ENCODE data around the gene NPAS3. TPM values are rescaled to one million over a fixed set of nuclear protein-coding genes. Genes with fewer than 3 reads are reported as not detected.

Gene NPAS3
- total RNA-seq, 1 donor from 2014 or later, result 5.2 TPM

DNA sequence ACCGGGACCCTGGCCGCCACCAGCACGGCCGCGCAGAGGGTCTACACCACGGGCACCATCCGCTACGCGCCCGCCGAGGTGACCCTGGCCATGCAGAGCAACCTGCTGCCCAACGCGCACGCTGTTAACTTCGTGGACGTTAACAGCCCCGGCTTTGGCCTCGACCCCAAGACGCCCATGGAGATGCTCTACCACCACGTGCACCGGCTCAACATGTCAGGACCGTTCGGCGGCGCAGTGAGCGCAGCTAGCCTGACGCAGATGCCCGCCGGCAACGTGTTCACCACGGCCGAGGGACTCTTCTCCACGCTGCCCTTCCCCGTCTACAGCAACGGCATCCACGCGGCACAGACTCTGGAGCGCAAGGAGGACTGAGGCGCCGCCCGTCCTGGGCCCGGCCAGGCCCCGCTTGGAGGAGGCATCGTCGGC, 862.1 kb downstream of the NPAS3 start:
- Mint-ChIP-seq H3K27ac (no peak overlapping the region), H3K36me3 (peaks cover 6% of the 10 kb centered on the region), H3K27me3 (ENCODE audit: low read depth) (peaks cover 42% of the 10 kb centered on the region), H3K4me3 (no peak overlapping the region), H3K9me3 (peaks cover 4% of the 10 kb centered on the region), H3K4me1 (peaks cover 6% of the 10 kb centered on the region)
- TF ChIP-seq, protein P1, sequence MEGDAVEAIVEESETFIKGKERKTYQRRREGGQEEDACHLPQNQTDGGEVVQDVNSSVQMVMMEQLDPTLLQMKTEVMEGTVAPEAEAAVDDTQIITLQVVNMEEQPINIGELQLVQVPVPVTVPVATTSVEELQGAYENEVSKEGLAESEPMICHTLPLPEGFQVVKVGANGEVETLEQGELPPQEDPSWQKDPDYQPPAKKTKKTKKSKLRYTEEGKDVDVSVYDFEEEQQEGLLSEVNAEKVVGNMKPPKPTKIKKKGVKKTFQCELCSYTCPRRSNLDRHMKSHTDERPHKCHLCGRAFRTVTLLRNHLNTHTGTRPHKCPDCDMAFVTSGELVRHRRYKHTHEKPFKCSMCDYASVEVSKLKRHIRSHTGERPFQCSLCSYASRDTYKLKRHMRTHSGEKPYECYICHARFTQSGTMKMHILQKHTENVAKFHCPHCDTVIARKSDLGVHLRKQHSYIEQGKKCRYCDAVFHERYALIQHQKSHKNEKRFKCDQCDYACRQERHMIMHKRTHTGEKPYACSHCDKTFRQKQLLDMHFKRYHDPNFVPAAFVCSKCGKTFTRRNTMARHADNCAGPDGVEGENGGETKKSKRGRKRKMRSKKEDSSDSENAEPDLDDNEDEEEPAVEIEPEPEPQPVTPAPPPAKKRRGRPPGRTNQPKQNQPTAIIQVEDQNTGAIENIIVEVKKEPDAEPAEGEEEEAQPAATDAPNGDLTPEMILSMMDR (IDR thresholded peaks at IDR 0.05; ENCODE audit: unreplicated experiment), result no peak
- no peak for DNase-seq (ENCODE audit: low spot score in 2 of 2, unreplicated experiment in 2 of 2)

DNA sequence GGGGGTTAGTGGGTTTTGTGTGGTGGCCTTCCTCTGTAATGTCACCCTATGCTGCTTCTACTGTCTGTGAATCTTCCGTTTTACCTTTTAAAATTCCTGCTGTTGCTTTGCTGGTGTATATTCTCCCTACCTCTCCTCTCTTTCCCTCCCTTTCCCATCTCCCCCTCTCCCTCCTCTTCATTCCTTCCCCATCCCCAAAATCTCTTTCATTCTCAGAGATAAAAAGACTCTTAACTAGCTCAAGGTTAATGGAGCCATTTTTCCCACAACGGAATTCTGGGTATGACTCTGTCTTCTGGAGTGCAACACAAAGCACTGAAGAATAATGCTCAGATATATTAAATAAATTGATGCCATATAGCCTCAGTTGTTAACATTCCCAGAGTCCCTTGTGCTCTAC, 864.1 kb downstream of the NPAS3 start:
- H3K9me3 Mint-ChIP-seq, result peaks cover 4% of the 10 kb centered on the region
- no peak overlapping the region for H3K27ac Mint-ChIP-seq
- no peak for DNase-seq (ENCODE audit: low spot score in 2 of 2, unreplicated experiment in 2 of 2)
- peaks cover 26% of the 10 kb centered on the region for H3K27me3 Mint-ChIP-seq (ENCODE audit: low read depth)
- H3K36me3 Mint-ChIP-seq, result peaks cover 6% of the 10 kb centered on the region
- TF ChIP-seq, protein P1 (IDR thresholded peaks at IDR 0.05; ENCODE audit: unreplicated experiment), result no peak
- H3K4me1 Mint-ChIP-seq, result no peaks in the 10 kb centered on the region
- H3K4me3 Mint-ChIP-seq, result no peak overlapping the region

DNA sequence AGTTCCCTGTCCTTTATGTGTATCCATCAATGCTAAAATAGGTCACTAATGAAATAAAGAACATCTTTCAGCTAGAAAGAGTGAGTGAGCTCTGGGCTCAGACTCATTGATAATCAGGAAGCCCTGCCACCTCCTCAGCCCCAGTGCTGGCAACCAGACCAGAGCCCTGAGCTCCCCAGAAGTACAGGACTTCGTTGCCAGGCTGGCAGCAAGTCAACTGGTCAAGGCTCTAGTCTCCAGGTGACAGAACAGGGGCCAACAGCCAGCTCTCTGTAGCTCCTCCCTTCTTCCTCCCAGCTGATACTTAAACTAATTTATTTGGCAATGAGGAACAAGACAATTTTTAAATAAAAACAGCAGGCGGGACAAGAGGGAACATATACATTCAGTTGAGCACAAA, 866.9 kb downstream of the NPAS3 start:
- TF ChIP-seq, protein P1 (IDR thresholded peaks at IDR 0.05; ENCODE audit: unreplicated experiment), result no peak
- peaks cover 12% of the 10 kb centered on the region for H3K27me3 Mint-ChIP-seq (ENCODE audit: low read depth)
- H3K27ac Mint-ChIP-seq, result no peak overlapping the region
- peaks cover 6% of the 10 kb centered on the region for H3K36me3 Mint-ChIP-seq
- H3K4me1 Mint-ChIP-seq, result peaks cover 4% of the 10 kb centered on the region
- DNase-seq (ENCODE audit: low spot score in 2 of 2, unreplicated experiment in 2 of 2), result no peak
- H3K4me3 Mint-ChIP-seq, result no peak overlapping the region
- H3K9me3 Mint-ChIP-seq, result peaks cover 4% of the 10 kb centered on the region

DNA sequence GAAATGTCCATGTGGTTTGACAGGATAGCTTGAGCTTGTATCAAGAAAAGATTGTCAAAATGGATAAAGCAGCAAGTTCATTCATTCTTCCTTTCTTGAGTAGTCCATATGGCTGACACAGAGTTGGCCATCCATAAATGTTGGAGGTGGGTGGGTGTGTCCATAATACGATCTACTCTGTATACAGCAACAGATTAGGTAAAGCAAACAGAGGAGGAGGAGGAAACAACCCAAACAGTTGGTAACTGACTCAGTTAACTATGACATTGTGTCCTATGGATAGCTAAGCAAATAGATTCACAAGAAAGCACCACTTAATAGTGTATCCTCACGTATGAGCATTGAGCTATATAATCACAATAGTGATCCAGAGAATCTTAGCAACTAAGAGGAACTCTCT, 868.2 kb downstream of the NPAS3 start:
- no peak for DNase-seq (ENCODE audit: low spot score in 2 of 2, unreplicated experiment in 2 of 2)
- TF ChIP-seq, protein P1 (IDR thresholded peaks at IDR 0.05; ENCODE audit: unreplicated experiment), result no peak
- Mint-ChIP-seq H3K4me1 (peaks cover 4% of the 10 kb centered on the region), H3K27ac (no peak overlapping the region), H3K27me3 (ENCODE audit: low read depth) (peaks cover 4% of the 10 kb centered on the region), H3K4me3 (no peak overlapping the region), H3K9me3 (no peaks in the 10 kb centered on the region), H3K36me3 (no peaks in the 10 kb centered on the region)

DNA sequence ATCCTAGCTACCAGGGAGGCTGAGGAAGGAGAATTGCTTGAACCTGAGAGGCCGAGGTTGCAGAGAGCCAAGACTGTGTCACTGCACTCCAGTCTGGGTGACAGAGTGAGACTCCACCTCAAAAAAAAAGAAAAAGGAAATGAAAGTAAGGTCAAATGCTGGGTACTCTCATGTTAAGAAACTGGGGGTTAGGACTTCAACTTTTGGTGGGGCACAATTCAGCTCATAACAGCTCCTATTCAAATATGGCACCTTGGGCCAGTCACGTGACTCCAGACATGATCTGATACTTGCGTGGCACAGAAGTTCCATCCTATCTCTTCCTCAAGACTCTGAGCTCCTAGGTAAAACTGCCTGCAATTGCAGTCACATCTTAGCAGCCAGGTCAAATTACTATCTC, 869.5 kb downstream of the NPAS3 start:
- H3K4me1 Mint-ChIP-seq, result peaks cover 4% of the 10 kb centered on the region
- H3K27ac Mint-ChIP-seq, result no peak overlapping the region
- no peak for DNase-seq (ENCODE audit: low spot score in 2 of 2, unreplicated experiment in 2 of 2)
- H3K27me3 Mint-ChIP-seq (ENCODE audit: low read depth), result peaks cover 2% of the 10 kb centered on the region
- H3K9me3 Mint-ChIP-seq, result no peaks in the 10 kb centered on the region
- H3K36me3 Mint-ChIP-seq, result no peaks in the 10 kb centered on the region
- TF ChIP-seq, protein P1 (IDR thresholded peaks at IDR 0.05; ENCODE audit: unreplicated experiment), result no peak
- H3K4me3 Mint-ChIP-seq, result no peak overlapping the region

DNA sequence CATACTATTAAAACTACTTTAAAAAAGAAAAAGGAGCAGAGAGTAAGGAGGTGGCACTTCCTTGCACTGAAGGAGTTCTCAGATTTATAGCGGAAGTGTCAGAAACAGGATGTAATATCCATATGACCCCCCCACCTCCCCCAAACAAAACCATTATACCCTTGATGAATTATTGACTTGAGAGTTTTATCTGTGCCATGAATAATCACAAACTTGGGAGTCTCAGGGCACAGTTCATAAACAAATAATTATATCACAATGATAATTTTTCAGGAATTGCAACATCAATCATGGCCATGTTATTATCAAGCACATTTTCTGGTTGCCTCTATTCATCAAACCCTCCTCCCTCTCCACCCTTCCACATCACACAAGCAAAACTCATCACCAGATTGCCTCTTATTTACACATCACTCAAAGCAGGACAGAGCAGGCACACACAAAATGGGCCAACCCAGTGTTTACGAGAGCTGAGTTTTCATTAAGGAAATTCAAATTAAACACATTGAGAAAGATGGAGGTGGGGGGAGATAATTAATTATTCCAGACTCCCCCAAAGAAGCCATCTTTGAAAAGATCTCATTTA, 870.8 kb downstream of the NPAS3 start:
- no peak overlapping the region for H3K4me3 Mint-ChIP-seq
- TF ChIP-seq, protein P1 (IDR thresholded peaks at IDR 0.05; ENCODE audit: unreplicated experiment), result no peak
- no peak for DNase-seq (ENCODE audit: low spot score in 2 of 2, unreplicated experiment in 2 of 2)
- H3K4me1 Mint-ChIP-seq, result peaks cover 4% of the 10 kb centered on the region
- H3K36me3 Mint-ChIP-seq, result no peaks in the 10 kb centered on the region
- H3K9me3 Mint-ChIP-seq, result no peaks in the 10 kb centered on the region
- peaks cover 8% of the 10 kb centered on the region for H3K27me3 Mint-ChIP-seq (ENCODE audit: low read depth)
- H3K27ac Mint-ChIP-seq, result no peak overlapping the region

Measured in mesothelial cell of epicardium (in vitro differentiated cells).